Mucosa of descending colon (tissue), 3 donors: ENCODE results near the gene UNC80. TPM values are rescaled to one million over a fixed set of nuclear protein-coding genes. Genes with fewer than 3 reads are reported as not detected.

Experiments used
- ATAC-seq: fragments of 200-7000 bp; cut with Tn5 transposase; one replicate; pipeline ENCODE4 v1.9.1; 2020; ENCODE audit warnings: mild to moderate bottlenecking, moderate library complexity
- DNase-seq, 3 donors: peaks; one replicate each; pipeline ENCODE4 v3.0.0-alpha.2; 2020
- H3K36me3 ChIP-seq: fragments of 200-600 bp; one replicate; pipeline ENCODE4 v1.8.0; 2021; ENCODE audit warnings: low read depth, mild to moderate bottlenecking
- H3K4me1 ChIP-seq: fragments of 200-600 bp; one replicate; pipeline ENCODE4 v1.8.0; 2021; ENCODE audit warnings: low read depth, mild to moderate bottlenecking
- H3K4me3 ChIP-seq: fragments of 200-600 bp; one replicate; pipeline ENCODE4 v1.8.0; 2021; ENCODE audit warnings: mild to moderate bottlenecking
- H3K9me3 ChIP-seq: fragments of 200-600 bp; one replicate; pipeline ENCODE4 v1.8.0; 2021; ENCODE audit warnings: mild to moderate bottlenecking
- intact Hi-C, 2 donors: fragments of 100-400 bp; cut with DNase I in 1 of 2; cut with micrococcal nuclease in 1 of 2; formaldehyde crosslinking; loops; one replicate each; pipeline versions ENCODE4 v1.11.0 to v1.11.1; 2022; cut with DNase I, micrococcal nuclease
- total RNA-seq, 3 donors: library from RNA; stranded (reverse); fragmentation: NEBNext Ultra II Directional in 2 of 3; extraction: Animal tissue kit (Norgen Biotek cat#: 25700) in 2 of 3; gene quantifications; one replicate each; pipeline versions ENCODE4 v1.2.1 to v1.2.4, GENCODE V29; 2021 to 2023
- TF ChIP-seq, protein P1 (sequence below): fragments of 200-600 bp; IDR thresholded peaks from one replicate; pipeline ENCODE4 v1.8.0; 2022; ENCODE audit warnings: antibody characterized with exemption, mild to moderate bottlenecking
- donor health status: DM: no; HTN: no; CAD: no; lungs with moderate emphysema.
- donor health status: DM: no; HTN: no; CAD: no.
- donor health status: DM: no; HTN: yes; CAD: no.

The UNC80 gene
- total RNA-seq, 3 donors from 2014 or later, result 0.09 to 1.6 (median 0.12) TPM

DNA sequence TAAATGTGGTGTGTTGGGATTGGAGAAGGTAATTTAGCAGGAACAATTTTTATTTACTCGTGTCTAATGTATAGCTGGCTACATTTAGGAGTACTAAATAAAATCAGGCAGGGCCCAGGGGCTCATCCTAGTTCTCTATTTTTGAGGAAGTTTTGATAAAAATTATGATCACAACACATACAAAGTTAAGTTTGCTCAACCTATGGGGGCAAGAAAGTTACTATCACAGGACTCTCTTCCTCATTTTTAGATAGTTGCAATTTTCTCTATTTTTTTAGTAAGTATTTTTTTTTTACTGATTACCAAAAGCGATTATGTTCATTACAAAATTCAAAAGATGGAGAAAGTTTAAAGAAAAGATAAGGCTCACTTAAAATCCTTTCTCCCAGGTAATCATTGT is 170.8 kb downstream of the UNC80 start:
- ATAC-seq (no peak), DNase-seq (no peak)
- Histone ChIP-seq H3K9me3 (no peaks in the 10 kb centered on the region), H3K4me3 (no peak overlapping the region), H3K4me1 (no peaks in the 10 kb centered on the region), H3K36me3 (no peaks in the 10 kb centered on the region)
- TF ChIP-seq, protein P1, sequence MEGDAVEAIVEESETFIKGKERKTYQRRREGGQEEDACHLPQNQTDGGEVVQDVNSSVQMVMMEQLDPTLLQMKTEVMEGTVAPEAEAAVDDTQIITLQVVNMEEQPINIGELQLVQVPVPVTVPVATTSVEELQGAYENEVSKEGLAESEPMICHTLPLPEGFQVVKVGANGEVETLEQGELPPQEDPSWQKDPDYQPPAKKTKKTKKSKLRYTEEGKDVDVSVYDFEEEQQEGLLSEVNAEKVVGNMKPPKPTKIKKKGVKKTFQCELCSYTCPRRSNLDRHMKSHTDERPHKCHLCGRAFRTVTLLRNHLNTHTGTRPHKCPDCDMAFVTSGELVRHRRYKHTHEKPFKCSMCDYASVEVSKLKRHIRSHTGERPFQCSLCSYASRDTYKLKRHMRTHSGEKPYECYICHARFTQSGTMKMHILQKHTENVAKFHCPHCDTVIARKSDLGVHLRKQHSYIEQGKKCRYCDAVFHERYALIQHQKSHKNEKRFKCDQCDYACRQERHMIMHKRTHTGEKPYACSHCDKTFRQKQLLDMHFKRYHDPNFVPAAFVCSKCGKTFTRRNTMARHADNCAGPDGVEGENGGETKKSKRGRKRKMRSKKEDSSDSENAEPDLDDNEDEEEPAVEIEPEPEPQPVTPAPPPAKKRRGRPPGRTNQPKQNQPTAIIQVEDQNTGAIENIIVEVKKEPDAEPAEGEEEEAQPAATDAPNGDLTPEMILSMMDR, result no peak
- intact Hi-C loops, result no loop called here

DNA sequence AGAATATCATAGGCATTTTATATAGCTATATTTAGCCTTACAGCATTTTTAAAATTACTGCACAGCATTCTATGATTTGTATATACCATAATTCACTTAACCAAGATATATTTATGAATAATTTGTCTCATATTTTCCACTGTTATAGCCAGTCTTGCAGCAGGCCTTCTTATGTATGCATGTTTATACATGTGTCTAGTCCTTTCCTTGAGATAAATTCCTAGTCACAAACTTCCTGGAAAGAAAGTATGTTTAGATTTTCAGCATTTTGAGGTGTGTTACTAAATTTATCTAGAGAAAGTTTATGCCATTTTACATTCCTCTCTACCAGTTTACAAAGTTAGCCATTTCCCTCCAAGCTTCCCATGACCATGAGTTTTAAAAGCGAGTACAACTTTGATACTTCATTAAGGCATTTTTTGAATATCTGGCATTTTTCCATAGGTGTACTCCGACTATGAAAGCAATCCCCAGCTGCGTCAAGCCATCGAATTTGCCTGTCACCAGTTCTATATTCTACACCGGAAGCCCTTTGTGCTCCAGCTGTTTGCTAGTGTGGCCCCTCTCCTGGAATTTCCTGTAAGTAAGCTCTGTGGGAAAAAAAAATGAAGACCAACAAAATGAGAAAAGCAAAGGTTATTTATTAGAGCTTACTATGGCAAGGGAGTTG is 171.4 kb downstream of the UNC80 start:
- TF ChIP-seq, protein P1, result no peak
- Histone ChIP-seq H3K36me3 (no peaks in the 10 kb centered on the region), H3K4me3 (no peak overlapping the region), H3K4me1 (no peaks in the 10 kb centered on the region), H3K9me3 (no peaks in the 10 kb centered on the region)
- ATAC-seq, result no peak
- intact Hi-C loops, result no loop called here
- DNase-seq, result no peak

DNA sequence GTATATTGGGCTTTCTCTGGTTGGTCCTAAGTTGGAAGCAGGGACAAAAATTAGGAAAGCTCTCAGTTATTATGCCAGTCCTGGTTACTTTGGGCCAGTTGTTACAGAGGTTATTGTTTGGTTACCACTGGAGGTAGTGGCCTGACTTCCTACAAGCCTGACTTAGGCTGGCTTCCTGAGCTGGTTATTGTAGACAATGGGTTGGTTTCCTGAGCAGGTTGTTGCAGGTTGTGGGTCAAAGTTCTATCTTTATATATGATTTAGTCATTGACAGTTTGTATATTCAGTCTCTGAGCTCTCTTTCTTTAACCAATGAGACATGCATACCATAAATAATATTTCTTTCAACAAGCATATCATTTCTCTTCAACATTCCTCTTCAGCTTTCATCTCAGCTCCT is 172.1 kb downstream of the UNC80 start:
- intact Hi-C loops, result no loop called here
- no peaks in the 10 kb centered on the region for H3K4me1 ChIP-seq
- DNase-seq (no peak), ATAC-seq (peak; percentile 46)
- TF ChIP-seq, protein P1, result no peak
- no peaks in the 10 kb centered on the region for H3K9me3 ChIP-seq
- H3K4me3 ChIP-seq, result no peak overlapping the region
- no peaks in the 10 kb centered on the region for H3K36me3 ChIP-seq

DNA sequence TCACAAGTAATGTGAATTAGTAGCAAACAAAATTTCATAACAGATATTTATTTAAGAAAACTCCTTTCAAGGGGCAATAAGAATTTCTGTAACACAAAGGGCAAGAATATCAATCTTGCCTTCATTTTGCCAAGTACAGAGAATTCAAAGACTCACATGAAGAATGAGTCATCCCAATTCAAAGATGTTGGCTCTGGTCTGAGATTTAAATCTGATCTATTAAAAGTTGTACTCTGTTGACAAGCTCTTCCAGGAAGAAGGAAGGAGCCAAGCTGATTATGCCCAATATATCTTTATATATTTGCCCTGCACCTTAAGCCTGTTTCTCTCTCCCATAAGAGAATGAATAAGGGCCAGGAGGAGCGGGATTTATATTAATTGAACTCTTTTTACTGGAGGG is 174.9 kb downstream of the UNC80 start:
- intact Hi-C loops, result no loop called here
- ATAC-seq, result peak; percentile 75

DNA sequence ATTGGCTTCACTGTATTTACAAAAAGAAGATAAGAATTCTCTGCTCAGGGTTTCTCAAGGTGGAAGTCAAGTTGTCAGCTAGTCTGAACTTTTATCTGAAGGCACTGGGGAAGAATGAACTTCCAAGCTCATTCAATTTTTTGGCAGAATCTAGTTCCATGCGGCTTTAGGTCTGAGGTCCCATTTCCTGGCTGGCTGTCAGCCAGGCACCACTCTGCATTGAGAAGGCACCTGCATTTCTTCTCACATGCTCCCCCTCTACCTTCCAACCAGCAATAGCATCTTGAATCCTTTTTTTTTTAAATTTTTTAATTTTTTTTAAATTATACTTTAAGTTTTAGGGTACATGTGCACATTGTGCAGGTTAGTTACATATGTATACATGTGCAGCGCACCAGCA is 184.6 kb downstream of the UNC80 start:
- Histone ChIP-seq H3K4me3 (no peak overlapping the region), H3K4me1 (no peaks in the 10 kb centered on the region), H3K9me3 (no peaks in the 10 kb centered on the region), H3K36me3 (no peaks in the 10 kb centered on the region)
- DNase-seq, result no peak
- intact Hi-C loops, result no loop called here
- ATAC-seq, result no peak
- TF ChIP-seq, protein P1, result no peak

More for the DNA sequence above, 174.9 kb downstream of the UNC80 start:
- H3K9me3 ChIP-seq, result no peaks in the 10 kb centered on the region
- no peak overlapping the region for H3K4me3 ChIP-seq
- TF ChIP-seq, protein P1, result no peak
- H3K36me3 ChIP-seq, result no peaks in the 10 kb centered on the region
- H3K4me1 ChIP-seq, result no peaks in the 10 kb centered on the region
- DNase-seq, result no peak

DNA sequence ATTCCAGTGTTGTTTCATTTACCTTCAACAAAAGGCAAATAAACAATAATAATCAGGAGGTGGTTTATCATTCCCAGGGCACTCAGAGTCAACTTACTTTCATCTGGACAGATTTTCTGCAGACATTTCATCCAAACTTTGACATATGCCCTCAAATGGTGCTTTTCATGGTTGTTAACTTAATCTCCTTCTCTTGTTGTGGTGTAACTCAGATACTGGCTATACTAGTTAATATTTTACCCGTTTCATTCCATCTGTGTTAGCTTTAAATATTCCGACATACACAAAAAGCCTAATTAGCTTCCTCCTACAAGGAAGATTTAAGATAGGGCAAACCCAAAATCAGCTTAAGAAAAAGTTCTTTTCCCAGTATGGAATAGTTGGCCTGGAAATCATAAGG is 186.4 kb downstream of the UNC80 start:
- ATAC-seq, result no peak
- Histone ChIP-seq H3K36me3 (no peaks in the 10 kb centered on the region), H3K4me1 (no peaks in the 10 kb centered on the region), H3K4me3 (no peak overlapping the region), H3K9me3 (no peaks in the 10 kb centered on the region)
- TF ChIP-seq, protein P1, result no peak
- DNase-seq, result no peak
- intact Hi-C loops, result no loop called here
